Fibroblast of peridontal ligament (primary cell): Measurements from ENCODE around the gene FIGN.

ENCODE experiments used
- DNase-seq: peaks from one replicate; pipeline ENCODE4 v3.0.0-alpha.2; 2010; ENCODE audit errors: extremely low read depth

Gene FIGN

GRCh38 chr2:163613266-163613731 lies 122.5 kb downstream of the FIGN start:
- DNase-seq, result no peak

GRCh38 chr2:163612332-163612731 lies 123.5 kb downstream of the FIGN start:
- no peak for DNase-seq

- DNase-seq, result no peak
Observed at GRCh38 chr2:163611557-163611906, 124.3 kb downstream of the FIGN start.

- DNase-seq, result no peak
Observed at GRCh38 chr2:163610817-163611556, 124.8 kb downstream of the FIGN start.

GRCh38 chr2:163607630-163608029 lies 128.2 kb downstream of the FIGN start:
- no peak for DNase-seq

- DNase-seq, result no peak
Observed at GRCh38 chr2:163606878-163607277, 128.9 kb downstream of the FIGN start.

GRCh38 chr2:163605779-163606178 lies 130.0 kb downstream of the FIGN start:
- DNase-seq, result no peak

GRCh38 chr2:163604941-163605555 lies 130.8 kb downstream of the FIGN start:
- peak; percentile 45 for DNase-seq

- no peak for DNase-seq
Observed at GRCh38 chr2:163602196-163602595, 133.6 kb downstream of the FIGN start.

- DNase-seq, result no peak
Observed at GRCh38 chr2:163601377-163601776, 134.4 kb downstream of the FIGN start.

- no peak for DNase-seq
Observed at GRCh38 chr2:163600801-163601200, 135.0 kb downstream of the FIGN start.

- DNase-seq, result peak; percentile 40
Observed at GRCh38 chr2:163595028-163595427, 140.8 kb downstream of the FIGN start.

GRCh38 chr2:163594497-163594896 lies 141.3 kb downstream of the FIGN start:
- no peak for DNase-seq

- DNase-seq, result no peak
Observed at GRCh38 chr2:163593982-163594381, 141.8 kb downstream of the FIGN start.

GRCh38 chr2:163592954-163593622 lies 142.7 kb downstream of the FIGN start:
- no peak for DNase-seq

GRCh38 chr2:163591461-163591860 lies 144.3 kb downstream of the FIGN start:
- DNase-seq, result no peak

GRCh38 chr2:163580757-163581156 lies 155.1 kb downstream of the FIGN start:
- DNase-seq, result no peak

- DNase-seq, result no peak
Observed at GRCh38 chr2:163574309-163574708, 161.5 kb downstream of the FIGN start.

- DNase-seq, result no peak
Observed at GRCh38 chr2:163573652-163574051, 162.2 kb downstream of the FIGN start.

GRCh38 chr2:163572850-163573249 lies 163.0 kb downstream of the FIGN start:
- DNase-seq, result no peak

GRCh38 chr2:163571423-163572102 lies 164.2 kb downstream of the FIGN start:
- no peak for DNase-seq

- no peak for DNase-seq
Observed at GRCh38 chr2:163570391-163570790, 165.4 kb downstream of the FIGN start.
